22Rv1 (cell line): ENCODE results near the gene CAMTA1.

Experiments
- CTCF ChIP-seq: fragments of 450-650 bp; IDR thresholded peaks from 2 replicates; pipeline ENCODE4 v1.5.1; 2017; ENCODE audit warnings: mild to moderate bottlenecking
- ZFX ChIP-seq: fragments of 450-650 bp; IDR thresholded peaks from 2 replicates; pipeline ENCODE4 v1.6.1; 2017; ENCODE audit warnings: antibody characterized with exemption, borderline replicate concordance

GRCh38 chr1:7678491-7679158, 893.4 kb downstream of the CAMTA1 start:
- TF ChIP-seq CTCF (no peak), ZFX (no peak)
